Astrocyte (in vitro differentiated cells and primary cell): ENCODE results near the gene MRPL28. TPM values are rescaled to one million over a fixed set of nuclear protein-coding genes. Genes with fewer than 3 reads are reported as not detected.
A peak's percentile ranks its signal among the peaks of the same experiment; 100 is the strongest.

ENCODE experiments used
- DNase-seq: peaks from one replicate; pipeline ENCODE4 v3.0.0-alpha.2; 2010; ENCODE audit warnings: low read depth
- FAIRE-seq: peaks from 2 replicates; lab custom pipeline; 2011; peaks lifted over from hg19 to GRCh38; lab: Jason Lieb, UNC
- H2AFZ ChIP-seq: 2 replicates; pipeline ENCODE4 v1.6.0; 2012; ENCODE audit warnings: low read depth, low read length, inconsistent platforms
- H3K27ac ChIP-seq: 2 replicates; pipeline ENCODE4 v1.5.1; 2011; ENCODE audit warnings: low read depth, low read length, inconsistent platforms
- H3K27me3 ChIP-seq: 2 replicates; pipeline ENCODE4 v1.6.0; 2011; ENCODE audit warnings: low read length, inconsistent platforms; ENCODE audit not compliant: insufficient read depth
- H3K36me3 ChIP-seq: 2 replicates; pipeline ENCODE4 v1.5.1; 2011; ENCODE audit warnings: low read length, inconsistent platforms; ENCODE audit not compliant: insufficient read depth
- H3K4me1 ChIP-seq: 2 replicates; pipeline ENCODE4 v1.5.1; 2011; ENCODE audit warnings: low read length, inconsistent platforms; ENCODE audit not compliant: insufficient read depth
- H3K4me2 ChIP-seq: 2 replicates; pipeline ENCODE4 v1.6.0; 2012; ENCODE audit warnings: low read length, inconsistent platforms
- H3K4me3 ChIP-seq: 2 replicates; pipeline ENCODE4 v1.5.1; 2011; ENCODE audit warnings: low read depth, mild to moderate bottlenecking, low read length, inconsistent platforms; ENCODE audit not compliant: insufficient read depth
- H3K79me2 ChIP-seq: 2 replicates; pipeline ENCODE4 v1.6.0; 2012; ENCODE audit warnings: mild to moderate bottlenecking, low read length, inconsistent platforms; ENCODE audit not compliant: insufficient read depth
- H3K9ac ChIP-seq: 2 replicates; pipeline ENCODE4 v1.6.0; 2012; ENCODE audit warnings: mild to moderate bottlenecking, low read length, inconsistent platforms
- H3K9me3 ChIP-seq: 2 replicates; pipeline ENCODE4 v1.5.1; 2012; ENCODE audit warnings: low read depth, mild to moderate bottlenecking, low read length, inconsistent platforms; ENCODE audit not compliant: insufficient read depth
- H4K20me1 ChIP-seq: 2 replicates; pipeline ENCODE4 v1.6.0; 2012; ENCODE audit warnings: low read length, inconsistent platforms; ENCODE audit not compliant: insufficient read depth
- H3K27ac Mint-ChIP-seq: one replicate; pipeline ENCODE4 v1.8.0; 2021; ENCODE audit warnings: mild to moderate bottlenecking, mixed read lengths; ENCODE audit not compliant: unreplicated experiment
- H3K27me3 Mint-ChIP-seq: one replicate; pipeline ENCODE4 v1.8.0; 2021; ENCODE audit warnings: low read depth, mixed read lengths; ENCODE audit not compliant: unreplicated experiment
- H3K36me3 Mint-ChIP-seq: one replicate; pipeline ENCODE4 v1.8.0; 2021; ENCODE audit warnings: low read depth, mixed read lengths; ENCODE audit not compliant: unreplicated experiment
- H3K4me1 Mint-ChIP-seq: one replicate; pipeline ENCODE4 v1.8.0; 2021; ENCODE audit warnings: low read depth, mixed read lengths; ENCODE audit not compliant: unreplicated experiment
- H3K4me3 Mint-ChIP-seq: one replicate; pipeline ENCODE4 v1.8.0; 2021; ENCODE audit warnings: mild to moderate bottlenecking, moderate library complexity, mixed read lengths; ENCODE audit not compliant: unreplicated experiment
- H3K9me3 Mint-ChIP-seq: one replicate; pipeline ENCODE4 v1.8.0; 2021; ENCODE audit warnings: mild to moderate bottlenecking, mixed read lengths; ENCODE audit not compliant: unreplicated experiment
- CTCF ChIP-seq: IDR thresholded peaks from 2 replicates; pipeline ENCODE4 v1.5.1; 2011; ENCODE audit warnings: low read depth, mild to moderate bottlenecking, inconsistent platforms, low read length, moderate library complexity; ENCODE audit not compliant: insufficient read depth
- EZH2 ChIP-seq: IDR thresholded peaks from 2 replicates; pipeline ENCODE4 v1.6.1; 2012; ENCODE audit warnings: mild to moderate bottlenecking, low read length, inconsistent platforms; ENCODE audit not compliant: insufficient read depth
- total RNA-seq: library from RNA; stranded (reverse); gene quantifications from 2 replicates; pipeline ENCODE4 v1.2.1, GENCODE V29; 2021

The MRPL28 gene
- total RNA-seq, 1 donor from 2014 or later, result 95.8 TPM

GRCh38 chr16:361341-361871 is 8.9 kb downstream of the MRPL28 start:
- FAIRE-seq, result no peak
- no peak overlapping the region for H3K4me3 Mint-ChIP-seq
- DNase-seq, result no peak
- no peaks in the 10 kb centered on the region for H3K36me3 ChIP-seq
- no peaks in the 10 kb centered on the region for H3K79me2 ChIP-seq
- no peaks in the 10 kb centered on the region for H3K36me3 Mint-ChIP-seq
- H3K4me2 ChIP-seq, result no peak overlapping the region
- no peaks in the 10 kb centered on the region for H3K9me3 Mint-ChIP-seq
- no peak overlapping the region for H3K27ac ChIP-seq
- no peaks in the 10 kb centered on the region for H4K20me1 ChIP-seq
- no peaks in the 10 kb centered on the region for H3K4me1 Mint-ChIP-seq
- no peak overlapping the region for H3K4me3 ChIP-seq
- TF ChIP-seq EZH2 (peak; percentile 33), CTCF (no peak)
- no peak overlapping the region for H2AFZ ChIP-seq
- H3K27ac Mint-ChIP-seq, result no peak overlapping the region
- no peaks in the 10 kb centered on the region for H3K27me3 ChIP-seq
- peaks cover 2% of the 10 kb centered on the region for H3K27me3 Mint-ChIP-seq
- no peaks in the 10 kb centered on the region for H3K4me1 ChIP-seq
- no peaks in the 10 kb centered on the region for H3K9me3 ChIP-seq
- no peak overlapping the region for H3K9ac ChIP-seq

DNA sequence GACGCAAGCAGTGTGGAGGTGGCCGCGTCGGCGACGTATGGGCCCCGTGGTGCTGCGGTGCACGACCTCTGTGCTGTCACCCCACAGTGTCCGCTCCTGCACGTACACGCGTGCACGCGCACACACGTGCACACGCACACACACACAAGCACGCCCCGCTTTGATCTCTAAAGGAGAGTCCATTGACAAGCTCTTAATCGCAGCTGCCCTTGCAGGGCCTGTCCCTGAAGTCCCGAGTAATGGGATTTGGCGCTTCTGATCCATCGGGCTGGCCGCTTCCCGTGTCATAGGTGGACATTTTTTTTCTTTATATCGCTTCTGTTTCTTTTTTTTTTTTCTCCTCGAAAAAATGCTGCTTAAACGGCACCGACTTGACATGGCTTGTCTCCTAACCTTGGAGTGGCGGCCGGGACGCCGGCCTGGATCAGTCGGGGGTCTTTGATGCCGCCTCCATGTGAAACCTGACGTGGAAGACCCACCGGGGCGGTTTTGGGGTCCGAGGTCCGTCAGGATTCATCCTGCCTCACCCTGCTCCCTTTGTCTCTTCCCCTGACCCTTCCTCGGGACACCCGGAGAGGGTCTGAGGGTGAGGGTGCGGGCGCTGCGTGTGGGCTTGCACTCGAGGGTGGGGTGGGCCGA is 9.5 kb downstream of the MRPL28 start:
- Histone ChIP-seq H3K36me3 (no peaks in the 10 kb centered on the region), H3K4me2 (no peak overlapping the region), H3K4me3 (no peak overlapping the region), H3K27ac (no peak overlapping the region), H3K4me1 (no peaks in the 10 kb centered on the region), H4K20me1 (no peaks in the 10 kb centered on the region), H3K9me3 (no peaks in the 10 kb centered on the region), H3K9ac (no peak overlapping the region), H3K79me2 (no peaks in the 10 kb centered on the region), H3K27me3 (no peaks in the 10 kb centered on the region), H2AFZ (no peak overlapping the region)
- DNase-seq, result no peak
- Mint-ChIP-seq H3K9me3 (no peaks in the 10 kb centered on the region), H3K4me1 (no peaks in the 10 kb centered on the region), H3K27ac (no peak overlapping the region), H3K4me3 (no peak overlapping the region), H3K27me3 (peaks cover 2% of the 10 kb centered on the region), H3K36me3 (no peaks in the 10 kb centered on the region)
- no peak for FAIRE-seq
- no peak for TF ChIP-seq EZH2
- no peak for TF ChIP-seq CTCF

DNA sequence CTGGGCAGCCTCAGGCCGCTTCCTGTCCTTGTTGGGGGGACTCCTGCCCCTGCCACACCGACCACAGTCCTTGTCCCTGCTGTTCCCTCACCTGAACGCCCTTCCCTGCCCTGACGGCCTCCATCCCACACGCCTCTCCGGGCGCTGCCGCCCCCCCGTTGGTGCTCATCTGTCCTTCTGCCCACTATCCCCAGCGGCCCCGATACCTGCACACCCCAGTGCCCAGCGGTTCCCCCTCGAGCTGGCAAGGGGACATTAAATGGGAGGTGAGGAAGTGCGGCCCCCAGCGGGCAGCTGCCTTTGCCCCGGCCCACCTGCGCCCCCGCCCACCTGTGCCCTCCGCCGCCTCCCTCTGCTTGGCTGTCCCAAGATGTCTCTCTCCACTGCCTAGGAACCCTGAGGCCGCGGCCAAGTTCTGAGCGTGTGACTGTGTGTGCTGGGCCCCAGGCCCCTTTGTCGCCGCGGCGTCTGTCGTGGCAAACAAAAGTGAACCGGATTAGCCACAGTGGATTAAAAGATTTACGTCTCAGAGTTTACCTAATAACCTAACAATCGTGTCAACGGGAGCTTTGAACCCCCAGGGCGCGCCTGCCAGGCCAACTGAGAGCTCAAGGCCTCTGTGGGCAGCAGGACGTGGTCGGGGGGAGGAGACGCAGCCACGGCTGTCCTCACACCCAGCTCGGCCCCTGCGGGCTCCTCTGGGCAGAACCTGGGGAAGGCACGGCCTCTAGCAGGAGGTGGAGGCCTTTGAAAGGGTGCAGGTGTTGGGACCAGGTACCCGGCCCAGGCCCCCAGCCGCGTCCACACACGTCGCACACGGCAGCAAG is 10.3 kb downstream of the MRPL28 start:
- Mint-ChIP-seq H3K4me3 (no peak overlapping the region), H3K27me3 (peaks cover 2% of the 10 kb centered on the region), H3K9me3 (no peaks in the 10 kb centered on the region), H3K36me3 (no peaks in the 10 kb centered on the region), H3K27ac (no peak overlapping the region), H3K4me1 (no peaks in the 10 kb centered on the region)
- Histone ChIP-seq H3K79me2 (no peaks in the 10 kb centered on the region), H4K20me1 (no peaks in the 10 kb centered on the region), H3K4me2 (no peak overlapping the region), H3K27ac (no peak overlapping the region), H3K36me3 (no peaks in the 10 kb centered on the region), H3K9me3 (no peaks in the 10 kb centered on the region), H3K27me3 (no peaks in the 10 kb centered on the region), H3K4me1 (no peaks in the 10 kb centered on the region), H3K9ac (no peak overlapping the region), H3K4me3 (no peak overlapping the region), H2AFZ (no peak overlapping the region)
- FAIRE-seq, result no peak
- no peak for TF ChIP-seq EZH2
- TF ChIP-seq CTCF, result no peak
- DNase-seq, result no peak
